BLaER1 treated with 17β-estradiol and CSF1 and Interleukin-3, amounts not matched to agents 10 nM and 100 nM (cell line): ENCODE results near the gene APOBEC3H.

ENCODE experiments used
- H3K27ac ChIP-seq, 11 experiments: shearing (Covaris generic); formaldehyde crosslinking; 2 replicates each; pipeline ENCODE4 v1.8.1; 2022
- H3K27me3 ChIP-seq, 11 experiments: shearing (Covaris generic); formaldehyde crosslinking; 2 replicates each; pipeline ENCODE4 v1.8.1; 2022
- H3K36me3 ChIP-seq, 11 experiments: shearing (Covaris generic); formaldehyde crosslinking; 2 replicates each; pipeline ENCODE4 v1.8.1; 2022
- H3K4me1 ChIP-seq, 10 experiments: shearing (Covaris generic); formaldehyde crosslinking; 2 replicates each; pipeline ENCODE4 v1.8.1; 2022
- H3K4me2 ChIP-seq, 11 experiments: shearing (Covaris generic); formaldehyde crosslinking; 2 replicates each; pipeline ENCODE4 v1.8.1; 2022
- H3K4me3 ChIP-seq, 10 experiments: shearing (Covaris generic); formaldehyde crosslinking; 2 replicates each; pipeline ENCODE4 v1.8.1; 2022
- H3K9ac ChIP-seq, 11 experiments: shearing (Covaris generic); formaldehyde crosslinking; 2 replicates each; pipeline ENCODE4 v1.8.1; 2022
- H3K9me3 ChIP-seq, 11 experiments: shearing (Covaris generic); formaldehyde crosslinking; replicated peaks in 1 of 11; 2 replicates each; pipeline ENCODE4 v1.8.1; 2022
- H4K20me1 ChIP-seq, 11 experiments: shearing (Covaris generic); formaldehyde crosslinking; 2 replicates each; pipeline ENCODE4 v1.8.1; 2022
- Cebpa-rat ChIP-seq, 11 experiments: shearing (Covaris generic); IDR thresholded peaks; 2 replicates each; pipeline ENCODE4 v1.8.1; 2022

The APOBEC3H gene

GRCh38 chr22:39148026-39148726 is 51.1 kb downstream of the APOBEC3H start:
- H3K4me2 ChIP-seq: no peak overlapping the region; a peak in 1 of 22 replicates
- H3K4me3 ChIP-seq: no peak overlapping the region
- no peak overlapping the region for H3K27ac ChIP-seq
- H3K9me3 ChIP-seq: no peaks in the 10 kb centered on the region
- no peak for TF ChIP-seq Cebpa-rat (IDR thresholded peaks at IDR 0.05)
- H3K27me3 ChIP-seq: peaks cover 4 to 18% (median 9%) of the 10 kb centered on the region in 11 experiments
- no peaks in the 10 kb centered on the region; a peak in 2 of 22 replicates for H3K36me3 ChIP-seq
- peaks cover 18 to 52% (median 32%) of the 10 kb centered on the region in 10 experiments; a peak in 19 of 20 replicates for H3K4me1 ChIP-seq
- H3K9ac ChIP-seq: peak overlapping the region in 3 of 11 experiments; percentile 13 to 53 (median 31); a peak in 3 of 22 replicates
- H4K20me1 ChIP-seq: peaks cover 0 to 24% (median 4%) of the 10 kb centered on the region in 11 experiments; a peak in 8 of 22 replicates

DNA sequence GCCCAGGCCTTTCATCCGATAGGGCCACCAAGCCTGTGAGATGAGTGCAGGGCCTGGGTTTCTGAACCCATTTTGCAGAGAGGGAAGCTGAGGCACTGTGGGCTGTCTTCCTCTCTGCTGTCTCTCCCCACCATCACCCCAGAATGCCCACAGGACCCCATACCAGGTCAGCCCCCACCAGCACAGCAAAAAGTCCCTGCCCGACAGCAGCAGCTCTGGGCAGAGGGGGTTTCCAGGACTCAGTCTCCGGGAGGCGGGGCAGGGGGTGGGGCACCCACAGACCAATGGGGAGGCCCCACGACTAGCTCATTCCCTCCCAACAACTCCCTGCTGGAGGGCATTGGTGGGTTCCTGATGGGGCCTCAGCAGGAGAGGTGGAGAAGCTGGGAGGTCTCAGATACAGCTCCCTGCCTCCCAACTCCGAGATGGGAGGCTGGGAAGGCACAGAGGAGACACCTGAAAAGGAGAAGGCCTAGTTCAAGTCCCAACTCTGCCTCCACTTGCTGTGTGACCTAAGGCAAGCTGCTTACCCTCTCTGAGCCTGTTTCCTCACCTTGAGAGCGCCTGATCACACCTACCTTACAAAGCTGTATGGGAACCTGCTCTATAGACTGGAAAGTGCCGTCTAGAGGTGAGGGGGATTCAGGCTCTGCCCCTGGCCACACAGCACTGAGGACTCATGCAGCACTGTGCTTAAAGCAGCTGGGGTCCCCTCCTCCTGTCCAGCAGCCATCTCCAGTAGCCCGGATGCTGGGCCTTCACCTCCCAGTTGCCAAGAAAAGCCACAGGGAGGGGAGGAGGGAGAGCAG is 51.9 kb downstream of the APOBEC3H start:
- H3K27ac ChIP-seq: no peak overlapping the region
- no peak overlapping the region for H3K4me3 ChIP-seq
- no peaks in the 10 kb centered on the region for H3K9me3 ChIP-seq
- H3K4me2 ChIP-seq: no peak overlapping the region; a peak in 1 of 22 replicates
- peaks cover 0 to 28% (median 9%) of the 10 kb centered on the region in 11 experiments; a peak in 8 of 22 replicates for H4K20me1 ChIP-seq
- peaks cover 11 to 25% (median 15%) of the 10 kb centered on the region in 11 experiments for H3K27me3 ChIP-seq
- TF ChIP-seq Cebpa-rat (IDR thresholded peaks at IDR 0.05): no peak
- H3K9ac ChIP-seq: no peak overlapping the region; a peak in 2 of 22 replicates
- H3K4me1 ChIP-seq: peaks cover 16 to 52% (median 32%) of the 10 kb centered on the region in 10 experiments; a peak in 19 of 20 replicates
- H3K36me3 ChIP-seq: no peaks in the 10 kb centered on the region; a peak in 2 of 22 replicates

DNA sequence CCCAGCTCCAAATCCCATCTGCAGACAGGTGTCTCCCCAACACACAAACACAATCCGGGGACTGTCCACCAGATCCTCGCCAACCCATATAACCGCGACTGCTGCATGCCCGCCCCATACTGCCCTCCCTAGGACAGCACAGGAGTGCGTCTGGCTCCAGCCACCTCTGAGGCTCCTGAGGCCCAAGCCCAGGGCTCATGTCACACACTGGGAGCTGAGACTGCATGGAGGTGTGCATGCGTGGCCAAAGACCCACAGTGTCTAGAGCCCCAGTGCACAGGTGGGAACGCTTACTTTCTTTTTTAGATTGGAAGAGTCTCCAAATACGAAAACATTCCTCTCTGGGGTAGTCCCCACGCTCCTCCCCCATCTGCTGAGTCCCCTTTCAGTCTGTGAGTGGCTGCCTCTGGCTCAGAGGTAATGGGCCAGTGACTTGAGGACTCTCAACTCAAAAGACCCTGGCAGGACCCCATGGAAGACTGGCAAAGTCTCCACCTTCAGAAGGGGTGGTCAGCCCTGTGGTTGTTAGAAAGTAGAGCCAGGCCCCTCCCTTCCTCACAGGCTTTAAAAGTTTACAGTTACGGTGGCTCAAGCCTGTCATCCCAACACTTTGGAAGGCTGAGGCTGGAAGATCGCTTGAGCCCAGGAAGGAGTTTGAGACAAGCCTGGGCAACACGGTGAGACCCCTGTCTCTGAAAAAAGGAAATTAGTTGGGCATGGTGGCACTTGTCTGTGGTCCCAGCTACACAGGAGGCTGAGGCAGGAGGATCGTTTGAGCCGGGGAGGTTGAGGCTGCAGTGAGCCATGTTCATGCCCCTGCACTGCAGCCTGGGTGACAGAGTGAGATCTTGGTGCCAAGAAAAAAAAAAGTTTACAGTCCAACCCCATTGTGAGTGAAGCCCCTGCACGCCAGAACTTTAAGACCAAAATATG is 53.1 kb downstream of the APOBEC3H start:
- Histone ChIP-seq H3K27me3 (peaks cover 21 to 27% (median 25%) of the 10 kb centered on the region in 11 experiments), H3K4me3 (no peak overlapping the region), H3K36me3 (no peaks in the 10 kb centered on the region; a peak in 2 of 22 replicates), H3K27ac (no peak overlapping the region), H3K4me2 (no peak overlapping the region; a peak in 1 of 22 replicates), H4K20me1 (peaks cover 0 to 28% (median 9%) of the 10 kb centered on the region in 11 experiments; a peak in 8 of 22 replicates), H3K9me3 (no peaks in the 10 kb centered on the region), H3K9ac (peak overlapping the region in 3 of 11 experiments; percentile 5 to 19 (median 10); a peak in 3 of 22 replicates), H3K4me1 (peaks cover 6 to 41% (median 20%) of the 10 kb centered on the region in 10 experiments; a peak in 19 of 20 replicates)
- no peak for TF ChIP-seq Cebpa-rat (IDR thresholded peaks at IDR 0.05)

DNA sequence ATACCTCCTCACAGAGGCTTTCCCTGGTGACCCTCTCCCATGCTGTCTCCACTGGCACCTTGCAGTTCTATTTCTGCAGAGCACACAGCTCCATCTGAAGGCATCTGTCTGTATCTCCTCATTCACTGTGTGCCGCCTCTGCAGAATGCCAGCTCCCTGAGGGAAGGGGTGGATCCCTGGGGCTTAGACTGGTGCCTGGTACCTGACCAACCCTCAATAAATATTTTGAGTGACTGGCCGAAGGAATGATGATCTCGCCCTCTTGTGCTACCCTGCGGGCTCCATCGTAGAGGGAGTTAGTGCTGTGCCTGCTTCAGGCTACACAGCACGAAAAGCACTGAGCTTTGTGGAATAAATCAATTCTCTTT is 53.8 kb downstream of the APOBEC3H start:
- H3K9me3 ChIP-seq: no peaks in the 10 kb centered on the region
- no peak overlapping the region for H3K4me3 ChIP-seq
- H3K4me1 ChIP-seq: peaks cover 6 to 40% (median 20%) of the 10 kb centered on the region in 10 experiments; a peak in 19 of 20 replicates
- H3K9ac ChIP-seq: 0 out of 22 replicates have a peak overlapping the region, but pooled peaks of 1 of the 11 experiments have one; percentile 5
- peak overlapping the region in 3 of 11 experiments; percentile 33 to 43 (median 34); a peak in 5 of 22 replicates for H3K4me2 ChIP-seq
- no peak for TF ChIP-seq Cebpa-rat (IDR thresholded peaks at IDR 0.05)
- peaks cover 0 to 28% (median 9%) of the 10 kb centered on the region in 11 experiments; a peak in 8 of 22 replicates for H4K20me1 ChIP-seq
- H3K36me3 ChIP-seq: no peaks in the 10 kb centered on the region; a peak in 2 of 22 replicates
- peaks cover 21 to 32% (median 32%) of the 10 kb centered on the region in 11 experiments for H3K27me3 ChIP-seq
- H3K27ac ChIP-seq: no peak overlapping the region

- peaks cover 0 to 34% (median 17%) of the 10 kb centered on the region in 10 experiments; a peak in 19 of 20 replicates for H3K4me1 ChIP-seq
- H3K9ac ChIP-seq: peak overlapping the region in 2 of 11 experiments; percentile 82 to 87; a peak in 3 of 22 replicates
- no peak for TF ChIP-seq Cebpa-rat (IDR thresholded peaks at IDR 0.05)
- peak overlapping the region in 8 of 10 experiments; percentile 69 to 85 (median 74); a peak in 12 of 20 replicates for H3K4me3 ChIP-seq
- H3K36me3 ChIP-seq: no peaks in the 10 kb centered on the region; a peak in 2 of 22 replicates
- peaks cover 21 to 39% (median 34%) of the 10 kb centered on the region in 11 experiments for H3K27me3 ChIP-seq
- peaks cover 0 to 28% (median 9%) of the 10 kb centered on the region in 11 experiments; a peak in 8 of 22 replicates for H4K20me1 ChIP-seq
- H3K4me2 ChIP-seq: peak overlapping the region; percentile 87 to 100 (median 98); a peak in 19 of 22 replicates
- H3K27ac ChIP-seq: no peak overlapping the region
- no peaks in the 10 kb centered on the region for H3K9me3 ChIP-seq
These were observed 54.4 kb downstream of the APOBEC3H start for GRCh38 chr22:39151329-39151975.

DNA sequence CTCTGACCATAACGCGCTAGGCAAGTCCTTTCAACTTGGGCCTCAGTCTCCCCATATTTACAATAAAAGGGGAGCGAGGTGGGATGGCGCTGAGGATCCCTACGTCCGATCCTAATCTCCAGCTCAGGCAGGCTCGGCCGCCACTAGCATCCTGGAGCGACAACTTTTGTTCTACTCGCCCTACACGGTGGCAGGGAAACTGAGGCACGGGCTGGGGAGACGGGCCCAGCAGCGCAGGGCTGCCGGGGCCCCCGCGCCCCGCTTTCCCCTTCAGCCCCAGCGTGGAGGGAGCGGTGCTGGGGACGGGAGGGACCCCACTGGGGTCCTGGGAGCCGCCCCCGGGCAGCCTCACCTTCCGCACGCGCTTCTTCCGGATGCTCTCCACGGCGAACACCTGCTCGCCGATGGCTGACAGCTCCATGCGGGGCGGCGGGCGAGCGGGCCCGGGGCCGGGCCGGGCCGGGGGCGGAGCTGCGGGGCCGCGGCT is 55.0 kb downstream of the APOBEC3H start:
- H3K27ac ChIP-seq: peak overlapping the region in 10 of 11 experiments; percentile 31 to 58 (median 50); a peak in 16 of 22 replicates
- H3K4me1 ChIP-seq: peaks cover 0 to 31% (median 16%) of the 10 kb centered on the region in 10 experiments; a peak in 18 of 20 replicates
- H3K9ac ChIP-seq: peak overlapping the region; percentile 53 to 87 (median 73)
- no peaks in the 10 kb centered on the region for H3K9me3 ChIP-seq
- peak overlapping the region; percentile 87 to 100 (median 98) for H3K4me2 ChIP-seq
- H4K20me1 ChIP-seq: peaks cover 0 to 28% (median 8%) of the 10 kb centered on the region in 11 experiments; a peak in 8 of 22 replicates
- H3K27me3 ChIP-seq: peaks cover 21 to 44% (median 34%) of the 10 kb centered on the region in 11 experiments
- no peak for TF ChIP-seq Cebpa-rat (IDR thresholded peaks at IDR 0.05)
- no peaks in the 10 kb centered on the region; a peak in 2 of 22 replicates for H3K36me3 ChIP-seq
- peak overlapping the region; percentile 69 to 85 (median 73) for H3K4me3 ChIP-seq

- Histone ChIP-seq H3K4me1 (peaks cover 0 to 31% (median 16%) of the 10 kb centered on the region in 10 experiments; a peak in 18 of 20 replicates), H3K4me2 (peak within 1 kb of the TSS; percentile 87 to 100 (median 99)), H3K36me3 (no peaks in the 10 kb centered on the region; a peak in 2 of 22 replicates), H3K9me3 (no peaks in the 10 kb centered on the region), H3K27ac (peak within 1 kb of the TSS in 10 of 11 experiments; percentile 31 to 58 (median 50); a peak in 17 of 22 replicates), H3K4me3 (peak within 1 kb of the TSS; percentile 69 to 85 (median 73)), H3K9ac (peak within 1 kb of the TSS; percentile 53 to 87 (median 73)), H3K27me3 (peaks cover 21 to 44% (median 34%) of the 10 kb centered on the region in 11 experiments), H4K20me1 (peaks cover 0 to 28% (median 8%) of the 10 kb centered on the region in 11 experiments; a peak in 8 of 22 replicates)
- TF ChIP-seq Cebpa-rat (IDR thresholded peaks at IDR 0.05): no peak
These were observed 55.6 kb downstream of the APOBEC3H start, which contains the start of gene CBX7 for GRCh38 chr22:39152511-39153219. CBX7 (minus strand) TSS chr22:39152680; CDS start chr22:39152444, 236 bp downstream.
